HG03159 (cell line): ENCODE results near the gene SULT2B1.

Source experiments
- ATAC-seq: cut with Tn5 transposase; IDR thresholded peaks from one replicate; pipeline ENCODE4 v1.9.1; 2021; ENCODE audit warnings: mild to moderate bottlenecking, moderate library complexity; ENCODE audit not compliant: unreplicated experiment

The SULT2B1 gene

DNA sequence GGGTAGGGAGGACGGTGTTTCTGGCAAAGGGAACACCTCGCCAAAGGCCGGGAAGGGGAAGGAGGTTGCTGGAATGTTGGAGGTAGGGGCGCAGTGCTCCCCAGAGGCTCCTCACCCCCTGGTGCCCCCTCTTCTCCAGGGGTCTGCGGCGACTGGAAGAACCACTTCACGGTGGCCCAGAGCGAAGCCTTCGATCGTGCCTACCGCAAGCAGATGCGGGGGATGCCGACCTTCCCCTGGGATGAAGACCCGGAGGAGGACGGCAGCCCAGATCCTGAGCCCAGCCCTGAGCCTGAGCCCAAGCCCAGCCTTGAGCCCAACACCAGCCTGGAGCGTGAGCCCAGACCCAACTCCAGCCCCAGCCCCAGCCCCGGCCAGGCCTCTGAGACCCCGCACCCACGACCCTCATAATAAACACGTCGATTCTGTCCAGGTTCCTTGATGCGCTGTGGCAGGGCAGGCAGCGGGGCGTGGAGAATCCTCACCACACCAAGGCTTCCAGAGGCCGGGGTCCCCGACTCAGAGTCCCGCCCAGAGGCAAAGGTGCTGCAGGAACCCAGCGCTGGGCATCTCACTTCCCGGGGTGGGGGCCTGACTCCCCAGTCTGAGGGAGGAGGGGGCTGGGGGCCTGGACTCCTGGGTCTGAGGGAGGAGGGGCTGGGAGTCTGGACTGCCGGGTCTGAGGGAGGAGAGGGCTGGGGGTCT is 47.2 kb downstream of the SULT2B1 start:
- no peak for ATAC-seq

DNA sequence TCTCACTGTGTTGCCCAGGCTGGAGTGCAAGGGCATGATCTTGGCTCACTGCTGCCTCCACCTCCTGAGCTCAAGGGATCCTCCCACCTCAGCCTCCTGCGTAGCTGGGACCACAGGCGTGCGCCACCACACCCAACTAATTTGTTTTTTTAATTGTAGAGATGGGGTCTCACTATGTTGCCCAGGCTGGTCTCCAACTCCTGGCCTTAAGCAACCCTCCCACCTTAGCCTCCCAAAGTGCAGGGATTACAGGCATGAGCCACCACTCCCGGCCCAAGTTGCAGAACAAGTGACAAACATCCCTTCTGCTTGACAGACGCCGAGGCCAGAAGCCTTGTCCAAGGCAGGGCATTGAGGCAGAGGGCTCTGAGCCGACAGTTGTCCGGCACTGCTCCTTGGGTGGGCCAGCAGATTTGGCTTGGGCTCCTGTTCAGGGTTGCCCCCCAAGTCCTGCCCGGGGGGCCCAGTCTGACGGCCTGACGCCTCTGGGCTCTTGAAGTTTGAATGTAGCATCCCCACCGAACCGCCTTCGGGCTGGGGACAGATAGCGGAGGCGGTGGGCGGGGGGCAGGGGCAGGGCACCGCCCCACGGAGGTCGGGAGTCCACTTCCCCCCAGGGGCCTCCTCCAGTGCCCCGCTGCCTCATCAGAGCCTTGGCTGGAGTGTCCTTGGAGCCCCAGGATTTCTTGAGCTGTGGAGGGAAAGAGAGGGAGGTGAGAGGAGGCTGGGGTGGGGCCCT is 48.9 kb downstream of the SULT2B1 start:
- no peak for ATAC-seq

DNA sequence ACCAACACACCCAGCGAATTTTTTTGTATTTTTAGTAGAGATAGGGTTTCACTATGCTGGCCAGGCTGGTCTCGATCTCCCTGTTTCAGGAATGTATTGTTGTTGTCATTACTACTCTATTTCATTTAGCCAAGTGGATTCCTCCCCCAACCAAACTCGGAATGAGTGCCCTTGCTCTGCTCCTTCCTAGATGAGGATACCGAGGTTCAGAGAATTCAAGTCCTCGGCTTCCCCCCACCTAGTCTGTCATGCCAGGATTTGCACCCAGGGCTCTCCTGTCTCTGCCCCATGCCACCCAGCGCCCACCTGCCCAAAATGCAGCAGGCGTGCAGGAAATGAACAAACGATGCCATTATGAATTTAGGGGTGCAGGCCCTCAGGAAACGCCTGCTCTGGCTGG is 51.0 kb downstream of the SULT2B1 start:
- ATAC-seq: no peak

DNA sequence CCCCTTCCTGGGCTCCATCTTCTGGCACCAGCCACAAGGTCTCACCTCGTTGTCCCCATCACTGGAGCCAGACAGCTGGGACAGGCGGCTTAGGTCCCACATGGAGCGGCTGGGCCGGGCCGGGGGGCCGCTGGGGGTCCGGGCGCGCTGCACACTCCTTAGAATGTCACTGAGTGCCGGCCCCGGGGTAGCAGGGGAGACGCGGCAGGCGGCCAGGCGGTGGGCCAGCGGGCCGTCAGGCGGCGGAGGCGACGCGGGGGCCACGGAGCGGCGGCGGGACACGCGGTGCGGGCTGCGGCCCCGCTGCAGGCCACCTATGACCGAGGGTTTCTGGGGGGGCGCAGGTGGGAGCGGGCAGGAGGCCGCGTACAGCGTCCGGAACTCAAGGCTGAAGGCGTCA is 51.5 kb downstream of the SULT2B1 start:
- no peak for ATAC-seq

DNA sequence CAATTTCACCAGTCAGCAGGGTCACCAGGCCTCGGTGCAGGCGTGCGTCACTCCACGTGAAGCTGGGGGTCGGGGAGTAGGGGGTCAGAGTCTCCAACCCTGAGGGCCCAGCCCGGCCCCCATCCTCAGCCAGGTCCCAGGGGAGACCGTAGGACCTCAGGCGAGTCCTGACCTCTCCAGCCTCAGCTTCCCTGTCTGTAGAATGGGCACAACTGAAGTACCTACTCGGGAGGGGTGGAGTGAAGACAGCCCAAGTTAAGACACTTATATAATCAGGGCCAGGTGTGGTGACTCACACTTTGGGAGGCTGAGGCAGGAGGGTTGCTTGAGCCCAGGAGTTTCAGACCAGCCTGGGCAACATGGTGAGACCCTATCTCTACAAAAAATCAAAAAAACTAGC is 51.9 kb downstream of the SULT2B1 start:
- ATAC-seq: no peak

DNA sequence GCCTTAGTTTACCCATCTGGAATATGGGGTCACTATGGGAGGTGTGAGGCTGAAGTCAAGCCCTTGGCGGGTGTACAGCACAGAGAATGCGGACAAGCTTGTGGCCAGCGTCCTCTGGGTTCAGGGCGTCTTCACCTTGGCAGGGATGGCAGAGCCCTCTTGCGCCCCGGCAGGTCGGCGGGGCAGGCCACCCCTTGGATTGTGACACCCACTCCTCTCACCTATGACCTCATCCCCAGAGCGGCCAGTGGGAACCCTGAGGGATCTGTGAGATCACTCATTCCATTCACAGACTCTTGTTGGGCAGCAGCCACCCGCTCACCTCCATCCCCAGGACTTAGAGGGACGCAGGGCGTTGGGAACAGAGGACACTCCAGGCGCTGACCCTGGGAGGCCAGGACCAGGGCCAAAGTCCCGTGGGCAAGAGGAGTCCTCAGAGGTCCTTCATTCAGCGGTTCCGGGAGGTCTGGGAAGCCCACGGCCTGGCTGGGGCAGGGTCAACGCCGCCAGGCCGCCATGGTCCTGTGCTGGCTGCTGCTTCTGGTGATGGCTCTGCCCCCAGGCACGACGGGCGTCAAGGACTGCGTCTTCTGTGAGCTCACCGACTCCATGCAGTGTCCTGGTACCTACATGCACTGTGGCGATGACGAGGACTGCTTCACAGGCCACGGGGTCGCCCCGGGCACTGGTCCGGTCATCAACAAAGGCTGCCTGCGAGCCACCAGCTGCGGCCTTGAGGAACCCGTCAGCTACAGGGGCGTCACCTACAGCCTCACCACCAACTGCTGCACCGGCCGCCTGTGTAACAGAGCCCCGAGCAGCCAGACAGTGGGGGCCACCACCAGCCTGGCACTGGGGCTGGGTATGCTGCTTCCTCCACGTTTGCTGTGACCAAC is 54.7 kb downstream of the SULT2B1 start, which contains the start of gene SPACA4:
TSS of gene SPACA4 (plus strand) at position 280 of the 896 bp plus-strand sequence. CDS start at position 517, 237 bp downstream.
- no peak for ATAC-seq

DNA sequence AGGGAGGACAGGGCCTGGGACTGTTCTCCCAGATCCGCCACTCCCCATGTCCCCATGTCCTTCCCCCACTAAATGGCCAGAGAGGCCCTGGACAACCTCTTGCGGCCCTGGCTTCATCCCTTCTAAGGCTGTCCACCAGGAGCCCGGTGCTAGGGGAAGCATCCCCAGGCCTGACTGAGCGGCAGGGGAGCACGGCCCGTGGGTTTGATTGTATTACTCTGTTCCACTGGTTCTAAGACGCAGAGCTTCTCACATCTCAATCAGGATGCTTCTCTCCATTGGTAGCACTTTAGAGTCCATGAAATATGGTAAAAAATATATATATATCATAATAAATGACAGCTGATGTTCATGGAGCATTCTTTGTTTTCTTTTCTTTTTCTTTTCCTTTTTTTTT is 55.4 kb downstream of the SULT2B1 start:
- no peak for ATAC-seq

DNA sequence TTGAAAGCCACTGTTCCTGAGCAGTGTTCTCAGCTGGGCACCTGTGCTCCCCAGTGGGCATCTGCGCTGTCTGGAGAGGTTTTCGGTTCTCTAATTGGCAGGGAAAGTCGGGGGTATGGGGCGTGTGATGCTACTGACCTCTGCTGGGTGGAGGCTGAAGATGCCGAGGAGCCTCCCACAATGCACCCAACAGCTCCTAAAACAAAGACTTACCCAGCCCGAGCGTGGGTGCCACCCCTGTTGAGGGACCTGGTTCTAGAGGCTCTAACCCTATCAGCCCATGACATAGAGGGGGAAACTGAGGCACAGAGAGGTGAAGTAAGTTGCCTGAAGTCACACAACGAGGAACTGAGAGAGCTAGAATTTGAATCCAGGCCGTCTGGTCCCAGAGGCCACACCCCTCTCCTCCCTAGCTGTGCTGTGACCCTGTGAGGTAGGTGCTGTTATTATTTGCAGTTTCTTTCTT is 56.9 kb downstream of the SULT2B1 start:
- ATAC-seq: no peak

DNA sequence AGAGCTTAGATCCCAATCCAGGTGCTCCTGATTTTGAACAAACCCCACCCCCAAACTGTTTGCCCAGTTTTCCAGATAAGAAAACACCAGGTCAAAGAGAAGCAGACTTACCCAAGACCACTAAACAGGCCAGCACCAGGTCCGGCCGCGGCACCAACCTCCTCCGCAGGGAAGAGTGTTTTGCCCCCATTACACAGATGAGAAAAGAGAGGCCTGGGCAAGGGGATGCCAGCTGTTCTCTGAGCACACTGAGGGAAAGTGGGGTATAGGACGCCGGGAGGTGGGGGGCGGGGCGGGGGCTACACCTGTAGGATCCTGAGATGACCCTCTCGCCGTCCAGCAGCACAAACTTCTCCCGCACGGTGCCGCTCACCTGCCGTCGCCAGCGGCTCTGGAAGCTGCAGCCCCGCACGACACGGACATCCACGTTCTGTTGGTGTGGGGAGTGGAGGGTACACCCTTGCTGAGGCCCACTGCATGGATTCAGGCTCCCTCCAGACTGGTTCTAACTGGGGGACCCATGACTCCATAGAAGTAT is 57.7 kb downstream of the SULT2B1 start:
- no peak for ATAC-seq

DNA sequence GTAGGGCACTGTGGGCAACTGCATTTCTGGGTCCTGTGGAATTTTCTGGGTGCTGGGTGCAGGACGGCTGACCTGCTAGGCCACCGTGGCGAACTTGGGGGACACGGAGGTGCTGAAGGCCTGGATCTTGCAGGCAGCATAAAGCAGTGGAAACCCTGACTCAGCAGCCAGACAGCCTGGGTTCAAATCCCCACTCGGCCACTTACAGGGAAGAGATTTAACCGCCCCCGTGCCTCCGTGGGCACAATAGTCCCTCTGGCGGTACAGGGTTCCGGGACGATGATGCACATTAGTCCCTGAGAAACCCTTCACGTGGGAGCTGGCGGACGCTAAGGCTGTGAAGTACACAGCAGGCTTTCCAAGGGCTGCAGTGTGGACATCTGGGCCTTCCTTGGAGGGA is 59.9 kb downstream of the SULT2B1 start:
- ATAC-seq: no peak

DNA sequence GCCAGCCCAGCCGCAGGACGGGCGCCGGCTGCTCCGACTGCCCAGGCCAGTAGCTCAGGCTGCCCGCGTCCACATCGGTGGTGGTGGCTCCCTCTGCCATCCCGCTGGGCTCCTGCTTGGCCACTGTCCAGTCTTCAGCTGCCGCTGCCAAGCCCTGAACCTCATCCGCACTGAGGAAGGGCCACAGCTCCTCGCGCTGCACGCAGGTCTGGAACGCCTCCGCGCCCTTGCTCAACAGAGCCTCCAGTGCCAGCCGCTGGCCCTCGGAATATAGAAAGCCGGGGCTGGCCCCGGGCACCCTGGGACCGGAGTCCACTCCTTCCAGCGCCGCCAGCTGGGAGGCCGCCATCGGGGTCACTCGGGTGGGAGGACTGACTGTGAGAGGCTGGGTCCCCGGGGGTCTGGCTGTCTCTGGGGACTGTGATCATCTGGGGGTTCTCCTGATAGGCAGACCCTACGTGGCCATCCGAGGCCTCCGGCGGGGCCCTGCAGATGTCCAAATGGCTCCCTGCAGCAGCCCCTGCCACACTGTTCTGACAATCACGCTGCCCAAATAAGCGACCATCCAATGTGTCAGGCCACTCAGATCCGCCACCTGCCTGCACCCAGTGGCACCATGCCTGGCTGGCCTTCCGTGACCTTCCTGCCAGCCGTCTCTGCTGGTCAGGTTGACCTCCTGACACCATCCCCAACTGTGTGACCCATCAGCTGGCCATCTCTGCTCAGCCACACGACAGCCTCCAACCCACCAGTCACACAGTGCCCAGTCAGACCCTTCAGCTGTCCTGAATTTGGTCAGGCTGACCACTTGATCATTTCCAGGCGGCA is 61.3 kb downstream of the SULT2B1 start:
- no peak for ATAC-seq

DNA sequence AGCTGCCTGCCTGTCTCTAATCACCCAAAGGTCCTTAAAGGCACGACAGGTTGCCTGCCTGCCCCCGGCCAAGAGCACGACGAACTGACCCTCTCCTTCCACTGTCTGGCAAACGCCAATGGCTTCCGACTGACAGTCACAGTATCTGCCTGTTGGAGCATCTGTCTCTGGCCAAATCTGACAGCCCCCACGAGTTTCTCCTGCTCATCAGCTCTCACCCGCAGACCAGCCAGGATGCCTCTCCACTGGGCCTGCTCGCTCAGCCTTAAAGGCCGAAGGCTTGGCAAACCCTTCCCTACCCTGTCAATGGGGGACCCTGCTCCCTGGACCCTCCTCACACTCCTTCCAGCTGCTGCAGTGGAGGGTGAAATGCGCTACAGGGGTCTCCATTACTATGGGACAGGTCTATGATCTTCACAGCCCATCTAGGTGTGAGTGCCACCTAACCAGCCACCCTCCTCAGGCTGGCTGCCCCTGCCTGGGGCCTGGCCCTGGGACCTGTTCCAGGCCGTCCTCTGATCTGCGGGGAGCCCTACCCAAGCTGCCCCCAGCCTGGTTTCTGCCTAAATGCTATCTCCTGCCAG is 62.0 kb downstream of the SULT2B1 start:
- ATAC-seq: no peak

DNA sequence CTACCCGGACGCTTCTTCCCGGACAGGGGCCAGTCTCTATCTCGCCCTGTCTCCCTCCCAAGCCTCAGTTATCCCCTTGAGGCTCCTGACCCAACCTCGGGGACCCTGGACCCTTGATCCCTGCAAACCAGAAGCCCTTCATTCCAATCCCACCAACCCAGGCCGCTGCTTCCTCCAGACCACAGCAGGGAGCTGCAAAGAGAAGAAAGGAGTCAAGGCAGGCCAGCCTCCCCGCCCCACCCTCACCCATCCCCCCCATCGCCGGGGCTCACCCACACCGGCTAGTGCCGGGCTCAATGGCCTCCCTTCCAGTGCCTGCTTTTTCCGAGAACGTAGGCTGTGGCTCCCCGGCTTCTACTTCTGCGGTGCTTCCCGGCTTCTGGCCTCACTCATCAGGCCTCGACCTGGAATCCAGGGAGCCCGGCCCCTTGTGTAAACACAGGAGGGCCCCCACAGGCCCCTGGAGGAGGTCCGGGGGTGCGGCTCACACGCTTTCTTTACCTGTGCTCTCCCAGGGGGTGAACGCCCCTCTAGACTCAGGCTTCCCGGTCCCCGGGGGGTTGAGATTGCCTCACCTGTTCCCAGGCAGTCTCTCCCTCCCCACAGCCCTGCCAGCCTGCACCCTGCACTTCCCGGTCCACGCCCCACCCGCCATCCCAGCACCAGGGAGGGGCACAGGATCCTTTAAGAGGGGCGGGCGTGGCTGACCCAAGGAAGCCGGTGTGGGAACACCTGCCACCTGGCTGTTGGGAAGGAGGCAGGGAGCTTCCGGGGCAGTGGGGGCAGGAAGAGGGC is 62.7 kb downstream of the SULT2B1 start, which contains the start of gene FAM83E:
TSS of gene FAM83E (minus strand) at position 641 of the 795 bp plus-strand sequence. CDS start 1,704 bp downstream, outside the sequence.
- no peak for ATAC-seq

DNA sequence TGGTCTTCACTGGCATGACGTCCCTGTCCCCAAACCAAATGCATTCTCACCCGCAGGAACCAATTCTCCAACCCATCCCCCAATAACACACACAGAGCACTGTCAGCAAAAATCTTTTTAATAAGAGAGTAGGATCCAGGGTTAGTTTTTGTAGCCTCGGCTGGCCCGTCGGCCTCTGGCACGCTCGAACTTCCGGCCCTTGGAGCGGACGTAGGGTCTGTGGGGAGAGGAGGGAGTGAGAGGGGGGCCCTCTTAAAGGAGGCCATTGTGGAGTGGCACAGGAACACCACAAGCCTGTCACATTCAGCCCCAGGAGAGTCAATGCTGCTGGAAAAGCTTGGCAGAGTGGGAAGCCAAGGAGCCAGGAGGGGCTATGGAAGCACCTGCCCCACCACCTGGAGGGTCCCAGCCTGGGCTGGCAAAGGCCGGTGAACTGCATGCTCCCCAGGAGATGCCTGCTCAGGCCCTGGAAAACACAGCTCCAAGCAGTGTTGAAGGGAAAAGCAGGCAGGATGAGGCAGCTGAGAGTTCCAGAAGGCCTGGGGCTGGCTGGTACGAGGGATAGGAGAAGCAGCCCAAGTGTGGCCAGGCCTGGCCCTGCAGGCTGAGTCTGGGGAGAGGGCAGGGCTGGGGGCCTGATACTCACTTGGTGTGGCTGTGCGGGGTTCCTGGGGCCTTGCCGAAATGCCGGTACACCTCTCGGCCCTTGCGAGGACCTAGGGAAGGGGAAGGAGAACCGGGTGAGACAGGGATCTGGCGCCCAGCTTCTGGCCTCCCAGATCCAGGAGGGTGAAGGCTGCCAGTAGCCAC is 63.5 kb downstream of the SULT2B1 start:
- no peak for ATAC-seq

DNA sequence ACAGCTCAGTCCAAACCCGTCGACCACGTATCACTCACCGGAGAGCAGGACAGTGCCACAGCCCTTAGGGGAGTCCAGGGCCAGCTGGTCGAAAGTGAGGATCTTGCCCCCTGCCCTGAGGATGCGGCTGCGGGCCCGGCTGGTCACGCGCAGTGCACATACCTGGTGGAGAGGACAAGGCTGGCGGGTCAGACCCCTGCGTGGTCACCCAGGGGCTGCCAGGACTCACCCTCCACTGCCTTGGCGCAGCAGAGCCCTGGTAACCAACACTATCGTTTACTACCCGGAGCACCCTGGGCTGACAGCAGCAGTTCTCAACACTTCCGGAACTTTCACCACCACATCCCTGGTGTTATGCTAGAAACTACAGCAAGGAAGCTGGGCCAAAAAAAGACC is 64.1 kb downstream of the SULT2B1 start:
- no peak for ATAC-seq

DNA sequence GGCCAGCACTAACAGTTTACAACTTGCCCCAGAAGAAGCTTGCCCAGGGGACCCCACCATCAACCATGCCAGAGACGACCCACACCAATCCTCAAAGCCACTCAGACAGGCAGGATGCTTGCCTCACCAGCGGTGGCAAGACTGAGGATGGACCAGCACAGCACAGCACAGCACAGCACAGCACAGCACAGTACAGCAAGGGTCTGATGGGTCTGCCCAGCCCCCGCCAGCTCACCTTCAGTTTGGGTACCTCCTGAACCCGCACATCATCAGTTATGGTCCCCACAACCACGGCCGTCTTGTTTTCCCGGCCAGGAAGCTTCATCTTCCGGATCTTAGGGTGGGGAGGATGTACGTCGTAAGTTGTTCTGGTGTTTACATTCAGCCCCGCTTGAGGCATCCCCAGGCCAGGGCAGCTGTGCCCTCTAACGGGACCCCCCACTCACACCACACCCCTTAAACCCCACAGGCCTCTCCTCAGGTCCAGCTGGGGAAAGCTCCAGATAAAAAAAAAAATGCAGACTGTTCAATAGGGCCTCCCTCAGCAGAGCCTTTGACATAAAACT is 64.6 kb downstream of the SULT2B1 start:
- no peak for ATAC-seq

DNA sequence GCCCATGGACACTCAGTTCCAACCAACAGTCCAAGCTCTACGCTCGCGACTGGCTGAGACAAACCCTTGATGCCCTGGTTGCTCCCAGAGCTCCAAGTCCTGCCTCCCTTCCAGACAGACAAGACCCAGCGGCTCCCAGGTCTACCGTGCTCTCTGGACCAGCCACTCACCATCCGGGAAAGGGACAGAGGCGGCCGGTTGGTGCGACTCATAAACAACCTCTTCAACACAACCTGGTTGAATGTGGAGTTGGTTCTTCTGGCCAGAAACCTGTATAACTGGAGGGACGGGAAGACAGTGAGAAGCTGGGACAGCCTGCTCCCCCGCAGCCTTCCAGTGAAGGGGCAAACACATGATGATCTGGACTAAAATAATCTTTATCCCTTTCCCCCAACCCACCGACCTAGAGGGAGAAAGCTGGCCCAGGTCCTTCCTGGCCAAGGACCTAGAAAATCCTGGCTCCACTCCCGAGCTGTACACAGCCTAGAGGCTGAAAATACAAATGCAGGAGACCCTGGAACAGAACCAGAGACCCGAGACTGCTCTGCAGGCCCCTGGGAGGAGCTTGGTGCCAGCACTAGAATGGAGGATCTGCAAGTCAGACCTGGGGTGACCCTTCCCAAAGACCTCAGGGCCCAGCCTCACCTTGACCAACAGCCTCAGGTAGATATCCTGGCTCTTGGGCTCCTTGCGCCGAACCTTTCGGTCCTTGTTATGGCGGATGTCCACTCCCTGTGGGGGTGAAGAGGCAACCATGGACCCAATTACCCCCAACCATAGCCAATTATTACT is 65.4 kb downstream of the SULT2B1 start:
- ATAC-seq: no peak
